Measurements from ENCODE around the gene LYPD6B.

Gene LYPD6B

GRCh38 chr2:149038442-149039212 is at the start of gene LYPD6B:
Gene LYPD6B, plus strand, starts transcription at chr2:149038699. Its CDS starts 92,250 bp downstream, at chr2:149130949.
- DNase-seq (ENCODE audit: low read depth, low spot score): no peak

GRCh38 chr2:148989882-148990493 is 48.5 kb upstream of the LYPD6B start:
- DNase-seq (ENCODE audit: low read depth, low spot score): peak; percentile 53

- DNase-seq (ENCODE audit: low read depth, low spot score): no peak
These were observed 47.5 kb upstream of the LYPD6B start for GRCh38 chr2:148990968-148991367.

GRCh38 chr2:148992448-148992847 is 46.1 kb upstream of the LYPD6B start:
- DNase-seq (ENCODE audit: low read depth, low spot score): no peak

- no peak for DNase-seq (ENCODE audit: low read depth, low spot score)
These were observed 45.1 kb upstream of the LYPD6B start for GRCh38 chr2:148993351-148993750.

- no peak for DNase-seq (ENCODE audit: low read depth, low spot score)
These were observed 44.2 kb upstream of the LYPD6B start for GRCh38 chr2:148994341-148994740.

GRCh38 chr2:148996805-148997204 is 41.7 kb upstream of the LYPD6B start:
- DNase-seq (ENCODE audit: low read depth, low spot score): no peak

GRCh38 chr2:148998165-148998830 is 40.2 kb upstream of the LYPD6B start:
- DNase-seq (ENCODE audit: low read depth, low spot score): no peak

- DNase-seq (ENCODE audit: low read depth, low spot score): no peak
These were observed 39.7 kb upstream of the LYPD6B start for GRCh38 chr2:148998831-148999200.

- no peak for DNase-seq (ENCODE audit: low read depth, low spot score)
These were observed 39.0 kb upstream of the LYPD6B start for GRCh38 chr2:148999451-148999921.

GRCh38 chr2:149000158-149000938 is 38.2 kb upstream of the LYPD6B start:
- no peak for DNase-seq (ENCODE audit: low read depth, low spot score)

- no peak for DNase-seq (ENCODE audit: low read depth, low spot score)
These were observed 37.0 kb upstream of the LYPD6B start for GRCh38 chr2:149001496-149001895.

- DNase-seq (ENCODE audit: low read depth, low spot score): no peak
These were observed 36.1 kb upstream of the LYPD6B start for GRCh38 chr2:149002378-149002890.

GRCh38 chr2:149002891-149003740 is 35.4 kb upstream of the LYPD6B start:
- DNase-seq (ENCODE audit: low read depth, low spot score): no peak

- no peak for DNase-seq (ENCODE audit: low read depth, low spot score)
These were observed 33.7 kb upstream of the LYPD6B start for GRCh38 chr2:149004836-149005235.

GRCh38 chr2:149005471-149006077 is 32.9 kb upstream of the LYPD6B start:
- no peak for DNase-seq (ENCODE audit: low read depth, low spot score)

GRCh38 chr2:149006883-149007543 is 31.5 kb upstream of the LYPD6B start:
- no peak for DNase-seq (ENCODE audit: low read depth, low spot score)

GRCh38 chr2:149008381-149008780 is 30.1 kb upstream of the LYPD6B start:
- DNase-seq (ENCODE audit: low read depth, low spot score): no peak

GRCh38 chr2:149009576-149010461 is 28.7 kb upstream of the LYPD6B start:
- DNase-seq (ENCODE audit: low read depth, low spot score): no peak
